Epithelial cell of proximal tubule (primary cell): ENCODE measurements around the gene PDZK1. TPM values are rescaled to one million over a fixed set of nuclear protein-coding genes. Genes with fewer than 3 reads are reported as not detected.
A peak's percentile ranks its signal among the peaks of the same experiment; 100 is the strongest.
"Not testable (repeated sequence)": the region's sequence is repeated elsewhere in the genome, so short reads cannot be mapped to it uniquely, and the experiment has no call there.

Source experiments
- DNase-seq: peaks from one replicate; pipeline ENCODE4 v3.0.0-alpha.2; 2011; ENCODE audit warnings: low read depth
- H3K4me3 ChIP-seq: 2 replicates; pipeline ENCODE4 v1.5.1; 2011; ENCODE audit warnings: low read depth, mild to moderate bottlenecking, low read length
- total RNA-seq: library from RNA; depleted of rRNA; stranded (reverse); fragments of >200 nt; gene quantifications from 2 replicates; pipeline ENCODE4 v1.2.3, GENCODE V29; 2015
- TF ChIP-seq, protein P1 (sequence below): conservative IDR thresholded peaks from 2 replicates; pipeline ENCODE4 v1.5.1; 2012; ENCODE audit warnings: low read depth, mild to moderate bottlenecking, low read length

The PDZK1 gene
- total RNA-seq, 1 donor from 2014 or later: 5.0 TPM

DNA sequence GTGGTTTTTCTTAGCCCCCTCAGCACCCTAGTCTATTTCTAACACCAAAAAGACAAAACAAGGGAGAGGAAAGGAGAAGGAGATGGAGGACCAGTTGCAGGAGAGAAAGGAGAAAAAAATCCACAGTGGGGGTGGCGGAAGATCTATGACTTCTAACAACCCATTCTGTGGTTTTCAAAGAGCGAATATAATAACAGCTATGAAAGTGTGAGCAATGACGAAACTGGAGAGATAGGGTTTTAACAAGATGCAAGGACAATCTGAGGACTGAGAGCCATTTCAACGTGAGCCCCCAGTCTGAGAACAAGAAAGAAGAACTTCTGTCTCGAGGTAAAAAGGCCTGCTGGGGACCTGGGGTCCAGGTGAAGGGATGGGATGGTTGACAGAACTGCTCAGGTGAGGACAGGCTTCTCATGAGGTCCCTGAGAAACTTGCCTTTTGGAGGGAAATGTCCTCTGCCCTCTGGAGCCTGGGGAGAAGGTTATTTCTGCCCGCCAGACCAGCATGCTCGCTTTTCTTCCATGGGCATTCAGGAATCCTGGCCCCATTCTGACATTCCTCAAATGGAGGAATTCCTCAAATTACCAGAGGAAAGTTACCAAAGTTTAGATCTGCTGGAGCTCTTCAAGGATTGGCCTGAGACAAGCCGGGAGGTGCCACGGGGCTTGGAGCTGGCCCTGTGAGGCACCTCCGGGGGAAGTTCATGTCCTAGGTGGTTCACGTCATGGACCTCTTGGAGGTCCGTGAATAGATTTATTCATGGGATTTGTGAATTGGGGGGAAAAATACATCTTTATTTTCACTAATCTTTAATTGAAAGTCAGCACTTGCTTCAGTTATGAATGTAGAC is 12.3 kb upstream of the PDZK1 start, which contains the start of gene CD160:
CD160 (plus strand) TSS at position 270 of the 850 bp plus-strand sequence. CDS start 8,829 bp downstream, outside the sequence.
- no peak within 1 kb of the TSS for H3K4me3 ChIP-seq
- DNase-seq: no peak
- TF ChIP-seq, protein P1, sequence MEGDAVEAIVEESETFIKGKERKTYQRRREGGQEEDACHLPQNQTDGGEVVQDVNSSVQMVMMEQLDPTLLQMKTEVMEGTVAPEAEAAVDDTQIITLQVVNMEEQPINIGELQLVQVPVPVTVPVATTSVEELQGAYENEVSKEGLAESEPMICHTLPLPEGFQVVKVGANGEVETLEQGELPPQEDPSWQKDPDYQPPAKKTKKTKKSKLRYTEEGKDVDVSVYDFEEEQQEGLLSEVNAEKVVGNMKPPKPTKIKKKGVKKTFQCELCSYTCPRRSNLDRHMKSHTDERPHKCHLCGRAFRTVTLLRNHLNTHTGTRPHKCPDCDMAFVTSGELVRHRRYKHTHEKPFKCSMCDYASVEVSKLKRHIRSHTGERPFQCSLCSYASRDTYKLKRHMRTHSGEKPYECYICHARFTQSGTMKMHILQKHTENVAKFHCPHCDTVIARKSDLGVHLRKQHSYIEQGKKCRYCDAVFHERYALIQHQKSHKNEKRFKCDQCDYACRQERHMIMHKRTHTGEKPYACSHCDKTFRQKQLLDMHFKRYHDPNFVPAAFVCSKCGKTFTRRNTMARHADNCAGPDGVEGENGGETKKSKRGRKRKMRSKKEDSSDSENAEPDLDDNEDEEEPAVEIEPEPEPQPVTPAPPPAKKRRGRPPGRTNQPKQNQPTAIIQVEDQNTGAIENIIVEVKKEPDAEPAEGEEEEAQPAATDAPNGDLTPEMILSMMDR: no peak

GRCh38 chr1:145718465-145718864 is 11.3 kb upstream of the PDZK1 start:
- DNase-seq, H3K4me3 ChIP-seq: not testable (repeated sequence)

GRCh38 chr1:145717833-145718232 is 10.7 kb upstream of the PDZK1 start:
- TF ChIP-seq, protein P1: no peak
- DNase-seq: no peak
- no peak overlapping the region for H3K4me3 ChIP-seq

- DNase-seq: no peak
- no peak overlapping the region for H3K4me3 ChIP-seq
- TF ChIP-seq, protein P1: no peak
Observed at GRCh38 chr1:145716641-145717345, 9.6 kb upstream of the PDZK1 start.

DNA sequence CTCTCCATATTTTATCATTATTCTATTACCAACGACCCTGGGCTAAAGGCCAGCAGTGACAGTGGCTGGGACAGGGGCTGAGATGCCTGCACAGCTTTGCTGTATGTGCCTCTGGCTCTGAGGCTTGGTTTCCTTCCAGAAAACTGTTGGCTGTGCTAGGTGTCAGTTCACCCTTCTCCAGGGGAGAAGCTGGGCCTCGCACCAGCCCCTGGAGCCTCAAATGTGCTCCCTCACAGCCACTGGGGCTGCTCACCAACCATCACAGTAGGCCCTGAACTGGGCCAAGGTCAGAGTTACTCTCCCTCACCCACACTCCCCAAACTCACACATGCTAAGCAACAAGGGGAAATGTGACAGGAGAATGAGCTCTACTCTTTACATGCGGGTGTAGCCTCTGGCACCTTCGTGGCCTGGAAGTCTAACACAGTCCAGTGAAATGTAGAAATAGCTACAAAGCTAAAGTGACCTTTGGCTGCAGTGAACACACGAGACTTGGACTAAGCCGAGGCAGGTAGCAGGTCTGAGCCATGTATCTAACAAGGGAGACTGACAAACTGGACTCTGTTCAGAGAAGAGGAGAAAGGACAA is 7.5 kb upstream of the PDZK1 start:
- TF ChIP-seq, protein P1: no peak
- no peak overlapping the region for H3K4me3 ChIP-seq
- DNase-seq: no peak

GRCh38 chr1:145711213-145711651 is 4.1 kb upstream of the PDZK1 start:
- peak; percentile 93 for DNase-seq
- no peak overlapping the region for H3K4me3 ChIP-seq
- TF ChIP-seq, protein P1: no peak
